IPS DF 6.9 (cell line): ENCODE data around the gene MIOS.

ENCODE experiments used
- DNase-seq: peaks from one replicate; pipeline ENCODE4 v3.0.0-alpha.2; 2013; ENCODE audit warnings: low read depth, low spot score
- H3K27ac ChIP-seq: one replicate; pipeline ENCODE4 v1.5.1; 2013; ENCODE audit warnings: low read length, control low read depth
- H3K27me3 ChIP-seq: 2 replicates; pipeline ENCODE4 v1.6.1; 2013; ENCODE audit warnings: mild to moderate bottlenecking, low read length; ENCODE audit not compliant: control insufficient read depth, insufficient read depth
- H3K36me3 ChIP-seq: 2 replicates; pipeline ENCODE4 v1.6.1; 2013; ENCODE audit warnings: low read length; ENCODE audit not compliant: control insufficient read depth, insufficient read depth
- H3K4me1 ChIP-seq: 2 replicates; pipeline ENCODE4 v1.6.1; 2013; ENCODE audit warnings: low read length; ENCODE audit not compliant: control insufficient read depth, insufficient read depth
- H3K4me3 ChIP-seq: 2 replicates; pipeline ENCODE4 v1.5.1; 2013; ENCODE audit warnings: mild to moderate bottlenecking, low read length
- H3K9me3 ChIP-seq: 2 replicates; pipeline ENCODE4 v1.6.1; 2013; ENCODE audit warnings: low read length, inconsistent platforms; ENCODE audit not compliant: control insufficient read depth, insufficient read depth
- WGBS: extraction: QIAGEN DNeasy Blood & Tissue Kit; methylation state at CpG from one replicate; pipeline ENCODE4 v1.1.7; 2013; ENCODE audit warnings: mixed read lengths, missing lambda C conversion rate; ENCODE audit not compliant: insufficient read length, insufficient coverage; 5-methylcytosine and 5-hydroxymethylcytosine counted together

Gene MIOS

GRCh38 chr7:7579638-7580037 lies 13.0 kb downstream of the MIOS start:
- no peak for DNase-seq
- no peaks in the 10 kb centered on the region for H3K36me3 ChIP-seq
- no peaks in the 10 kb centered on the region for H3K27me3 ChIP-seq
- H3K4me3 ChIP-seq: no peak overlapping the region
- H3K9me3 ChIP-seq: no peaks in the 10 kb centered on the region
- no CpG with 5 or more reads among the region's 3 CpGs for WGBS
- no peak overlapping the region for H3K27ac ChIP-seq
- no peaks in the 10 kb centered on the region; the same call in 1 of the 2 replicates for H3K4me1 ChIP-seq

- DNase-seq: peak; percentile 47
- Histone ChIP-seq H3K4me1 (no peaks in the 10 kb centered on the region; the same call in 1 of the 2 replicates), H3K27ac (no peak overlapping the region), H3K36me3 (no peaks in the 10 kb centered on the region), H3K4me3 (no peak overlapping the region), H3K27me3 (no peaks in the 10 kb centered on the region), H3K9me3 (no peaks in the 10 kb centered on the region)
- no CpG with 5 or more reads among the region's 10 CpGs for WGBS
Measured at GRCh38 chr7:7581531-7582179, 15.0 kb downstream of the MIOS start.

GRCh38 chr7:7582596-7582995 lies 15.9 kb downstream of the MIOS start:
- no peaks in the 10 kb centered on the region; the same call in 1 of the 2 replicates for H3K4me1 ChIP-seq
- H3K27me3 ChIP-seq: no peaks in the 10 kb centered on the region
- no peaks in the 10 kb centered on the region for H3K9me3 ChIP-seq
- H3K4me3 ChIP-seq: no peak overlapping the region
- H3K36me3 ChIP-seq: no peaks in the 10 kb centered on the region
- no peak for DNase-seq
- H3K27ac ChIP-seq: no peak overlapping the region
- no CpG with 5 or more reads among the region's 1 CpG for WGBS

- no peak overlapping the region for H3K4me3 ChIP-seq
- no peak for DNase-seq
- no CpG with 5 or more reads among the region's 2 CpGs for WGBS
- no peaks in the 10 kb centered on the region for H3K27me3 ChIP-seq
- H3K27ac ChIP-seq: no peak overlapping the region
- H3K9me3 ChIP-seq: no peaks in the 10 kb centered on the region
- no peaks in the 10 kb centered on the region for H3K36me3 ChIP-seq
- no peaks in the 10 kb centered on the region; the same call in 1 of the 2 replicates for H3K4me1 ChIP-seq
Measured at GRCh38 chr7:7583731-7584130, 17.0 kb downstream of the MIOS start.

- H3K27ac ChIP-seq: no peak overlapping the region
- H3K36me3 ChIP-seq: no peaks in the 10 kb centered on the region
- no peak for DNase-seq
- H3K4me1 ChIP-seq: no peaks in the 10 kb centered on the region; the same call in 1 of the 2 replicates
- no peak overlapping the region for H3K4me3 ChIP-seq
- H3K9me3 ChIP-seq: no peaks in the 10 kb centered on the region
- no peaks in the 10 kb centered on the region for H3K27me3 ChIP-seq
- no CpG with 5 or more reads among the region's 1 CpG for WGBS
Measured at GRCh38 chr7:7584653-7585052, 18.0 kb downstream of the MIOS start.

- no peak overlapping the region for H3K27ac ChIP-seq
- no peak for DNase-seq
- no peaks in the 10 kb centered on the region; the same call in 1 of the 2 replicates for H3K4me1 ChIP-seq
- no CpG with 5 or more reads among the region's 5 CpGs for WGBS
- H3K36me3 ChIP-seq: no peaks in the 10 kb centered on the region
- no peaks in the 10 kb centered on the region for H3K27me3 ChIP-seq
- H3K4me3 ChIP-seq: no peak overlapping the region
- H3K9me3 ChIP-seq: no peaks in the 10 kb centered on the region
Measured at GRCh38 chr7:7585241-7585928, 18.7 kb downstream of the MIOS start.

GRCh38 chr7:7595451-7595850 lies 28.8 kb downstream of the MIOS start:
- Histone ChIP-seq H3K4me1 (no peaks in the 10 kb centered on the region), H3K36me3 (peaks cover 5% of the 10 kb centered on the region; the same call in 1 of the 2 replicates), H3K9me3 (no peaks in the 10 kb centered on the region), H3K4me3 (no peak overlapping the region), H3K27ac (no peak overlapping the region), H3K27me3 (no peaks in the 10 kb centered on the region)
- no CpG with 5 or more reads among the region's 1 CpG for WGBS
- no peak for DNase-seq

- Histone ChIP-seq H3K27ac (no peak overlapping the region), H3K9me3 (no peaks in the 10 kb centered on the region), H3K27me3 (no peaks in the 10 kb centered on the region), H3K4me1 (no peaks in the 10 kb centered on the region), H3K36me3 (peaks cover 5% of the 10 kb centered on the region; the same call in 1 of the 2 replicates), H3K4me3 (no peak overlapping the region)
- DNase-seq: no peak
- no CpG with 5 or more reads among the region's 5 CpGs for WGBS
Measured at GRCh38 chr7:7596176-7596575, 29.5 kb downstream of the MIOS start.

GRCh38 chr7:7607010-7607409 lies 40.3 kb downstream of the MIOS start:
- H3K27ac ChIP-seq: no peak overlapping the region
- no CpG with 5 or more reads among the region's 3 CpGs for WGBS

GRCh38 chr7:7609330-7609729 lies 42.6 kb downstream of the MIOS start:
- H3K4me1 ChIP-seq: no peaks in the 10 kb centered on the region
- H3K36me3 ChIP-seq: no peaks in the 10 kb centered on the region; the same call in 1 of the 2 replicates
- no peaks in the 10 kb centered on the region for H3K27me3 ChIP-seq
- WGBS: no CpG with 5 or more reads among the region's 2 CpGs
- no peak overlapping the region for H3K27ac ChIP-seq
- DNase-seq: no peak
- H3K9me3 ChIP-seq: no peaks in the 10 kb centered on the region
- H3K4me3 ChIP-seq: no peak overlapping the region

More at GRCh38 chr7:7607010-7607409, 40.3 kb downstream of the MIOS start:
- Histone ChIP-seq H3K4me3 (no peak overlapping the region), H3K9me3 (no peaks in the 10 kb centered on the region), H3K4me1 (no peaks in the 10 kb centered on the region), H3K27me3 (no peaks in the 10 kb centered on the region), H3K36me3 (no peaks in the 10 kb centered on the region; the same call in 1 of the 2 replicates)
- no peak for DNase-seq
